Skin of body (tissue), 3 donors: ENCODE measurements around the gene PPP1R37. TPM values are rescaled to one million over a fixed set of nuclear protein-coding genes. Genes with fewer than 3 reads are reported as not detected.
A peak's percentile ranks its signal among the peaks of the same experiment; 100 is the strongest.

ENCODE experiments used
- DNase-seq: peaks from one replicate; lab custom pipeline; 2025; lab: John Stamatoyannopoulos, UW
- small RNA-seq: library from RNA; depleted of rRNA; stranded (forward); fragments of <200 nt; gene quantifications from one replicate; pipeline ENCODE3, GENCODE V24; 2014; ENCODE audit warnings: low replicate concordance
- total RNA-seq: library from RNA; depleted of rRNA; stranded (reverse); fragments of >200 nt; gene quantifications from one replicate; pipeline ENCODE4 v1.2.3, GENCODE V29; 2014

PPP1R37 gene
- total RNA-seq, 1 donor from 2014 or later = 15.7 TPM

DNA sequence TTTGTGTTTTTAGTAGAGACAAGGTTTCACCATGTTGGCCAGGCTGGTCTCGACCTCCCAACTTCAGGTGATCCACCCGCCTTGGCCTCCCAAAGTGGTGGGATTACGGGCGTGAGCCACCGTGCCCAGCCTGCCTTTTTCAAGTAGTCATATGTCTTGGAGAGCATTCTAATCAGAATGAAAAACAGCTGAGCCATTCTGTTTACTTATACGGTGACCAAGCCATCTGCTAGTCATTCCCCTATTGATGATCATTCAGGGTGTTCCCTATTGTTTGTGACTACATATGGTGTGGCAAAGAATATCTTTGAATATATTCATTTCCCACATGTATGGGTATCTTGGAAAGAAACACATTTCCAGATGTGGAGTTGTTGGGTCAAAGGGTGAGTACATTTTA, 102.8 kb downstream of the PPP1R37 start:
- peak; percentile 26 for DNase-seq

Small RNAs within 50 kb of the gene (small RNA-seq; reads per million reads assigned to genes)
- gene RNU6-611P = not detected

Other genes starting within 250 kb of the PPP1R37 start
- gene NECTIN2, start 246.9 kb upstream of the PPP1R37 start, total RNA-seq = 34.0 TPM
- 16.1 TPM for gene TOMM40, start 201.9 kb upstream of the PPP1R37 start, total RNA-seq
- 313 TPM for gene APOE, start 187.4 kb upstream of the PPP1R37 start, total RNA-seq
- 44.6 TPM for gene APOC1, start 178.6 kb upstream of the PPP1R37 start, total RNA-seq
- not detected for gene APOC4, start 150.9 kb upstream of the PPP1R37 start, total RNA-seq
- 0.69 TPM for gene APOC2, start 147.1 kb upstream of the PPP1R37 start, total RNA-seq
- gene CLPTM1, start 137.8 kb upstream of the PPP1R37 start, total RNA-seq = 36.7 TPM
- gene RELB, start 91.7 kb upstream of the PPP1R37 start, total RNA-seq = 7.1 TPM
- 20.3 TPM for gene CLASRP, start 54.1 kb upstream of the PPP1R37 start, total RNA-seq
- 0.39 TPM for gene ZNF296, start 16.7 kb upstream of the PPP1R37 start, total RNA-seq
- 10.0 TPM for gene GEMIN7, start 13.9 kb upstream of the PPP1R37 start, total RNA-seq
- gene NKPD1, start 67.8 kb downstream of the PPP1R37 start, total RNA-seq = 4.2 TPM
- gene TRAPPC6A, start 85.1 kb downstream of the PPP1R37 start, total RNA-seq = 13.3 TPM
- gene BLOC1S3, start 85.6 kb downstream of the PPP1R37 start, total RNA-seq = 3.1 TPM
- 0.89 TPM for gene EXOC3L2, start 152.2 kb downstream of the PPP1R37 start, total RNA-seq
- 23.6 TPM for gene MARK4, start 158.1 kb downstream of the PPP1R37 start, total RNA-seq
- gene CKM, start 229.7 kb downstream of the PPP1R37 start, total RNA-seq = 426 TPM
- 26.0 TPM for gene KLC3, start 247.6 kb downstream of the PPP1R37 start, total RNA-seq